ENCODE measurements around the gene CCR7.

- TF ChIP-seq MEIS1 (CRISPR knock-in tag; IDR thresholded peaks at IDR 0.05; ENCODE audit: borderline replicate concordance) (no peak), HMGXB4 (CRISPR knock-in tag; IDR thresholded peaks at IDR 0.05; ENCODE audit: borderline replicate concordance in 1 of 2, low read depth in 1 of 2) (no peak), ZBTB3 (CRISPR knock-in tag; IDR thresholded peaks at IDR 0.05; ENCODE audit: borderline replicate concordance, low read depth) (no peak), ZNF501 (CRISPR knock-in tag; IDR thresholded peaks at IDR 0.05) (no peak), KDM5B (CRISPR knock-in tag; IDR thresholded peaks at IDR 0.05; ENCODE audit: borderline replicate concordance) (no peak), EP300 (IDR thresholded peaks at IDR 0.05; ENCODE audit: low read depth in 2 of 2, low read length in 2 of 2) (no peak), EP300 (CRISPR knock-in tag; IDR thresholded peaks at IDR 0.05; ENCODE audit: borderline replicate concordance) (no peak), CTCF (CRISPR knock-in tag; IDR thresholded peaks at IDR 0.05) (no peak)
Observed at GRCh38 chr17:40525294-40525693, 40.0 kb downstream of the CCR7 start.
